ENCODE results near the gene DSCAML1.

The DSCAML1 gene

DNA sequence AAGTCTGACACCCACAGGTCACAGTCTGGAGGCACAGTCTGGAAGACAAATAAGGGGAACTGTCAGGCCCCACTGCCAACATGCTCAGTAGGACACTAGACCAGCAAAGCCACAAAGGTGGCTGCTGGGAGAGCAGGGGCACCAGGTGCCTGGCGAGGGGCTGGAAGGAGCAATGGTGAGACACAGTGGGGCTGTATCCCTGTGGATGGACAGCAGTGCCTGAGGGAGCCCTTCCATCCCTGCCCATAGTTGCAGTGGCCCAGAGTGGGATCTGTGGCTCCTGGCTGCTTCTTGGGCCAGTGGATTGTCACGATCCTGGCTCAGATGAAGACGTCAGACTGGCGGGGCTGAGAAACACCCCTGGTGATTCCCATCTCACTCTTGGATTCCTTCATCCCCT, 154.6 kb downstream of the DSCAML1 start:
- no peak for DNase-seq (ENCODE audit: low read depth)
- TF ChIP-seq, protein P1, sequence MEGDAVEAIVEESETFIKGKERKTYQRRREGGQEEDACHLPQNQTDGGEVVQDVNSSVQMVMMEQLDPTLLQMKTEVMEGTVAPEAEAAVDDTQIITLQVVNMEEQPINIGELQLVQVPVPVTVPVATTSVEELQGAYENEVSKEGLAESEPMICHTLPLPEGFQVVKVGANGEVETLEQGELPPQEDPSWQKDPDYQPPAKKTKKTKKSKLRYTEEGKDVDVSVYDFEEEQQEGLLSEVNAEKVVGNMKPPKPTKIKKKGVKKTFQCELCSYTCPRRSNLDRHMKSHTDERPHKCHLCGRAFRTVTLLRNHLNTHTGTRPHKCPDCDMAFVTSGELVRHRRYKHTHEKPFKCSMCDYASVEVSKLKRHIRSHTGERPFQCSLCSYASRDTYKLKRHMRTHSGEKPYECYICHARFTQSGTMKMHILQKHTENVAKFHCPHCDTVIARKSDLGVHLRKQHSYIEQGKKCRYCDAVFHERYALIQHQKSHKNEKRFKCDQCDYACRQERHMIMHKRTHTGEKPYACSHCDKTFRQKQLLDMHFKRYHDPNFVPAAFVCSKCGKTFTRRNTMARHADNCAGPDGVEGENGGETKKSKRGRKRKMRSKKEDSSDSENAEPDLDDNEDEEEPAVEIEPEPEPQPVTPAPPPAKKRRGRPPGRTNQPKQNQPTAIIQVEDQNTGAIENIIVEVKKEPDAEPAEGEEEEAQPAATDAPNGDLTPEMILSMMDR (IDR thresholded peaks at IDR 0.05; ENCODE audit: control insufficient read depth, insufficient read depth, low read depth, low read length, missing control alignments), result no peak

DNA sequence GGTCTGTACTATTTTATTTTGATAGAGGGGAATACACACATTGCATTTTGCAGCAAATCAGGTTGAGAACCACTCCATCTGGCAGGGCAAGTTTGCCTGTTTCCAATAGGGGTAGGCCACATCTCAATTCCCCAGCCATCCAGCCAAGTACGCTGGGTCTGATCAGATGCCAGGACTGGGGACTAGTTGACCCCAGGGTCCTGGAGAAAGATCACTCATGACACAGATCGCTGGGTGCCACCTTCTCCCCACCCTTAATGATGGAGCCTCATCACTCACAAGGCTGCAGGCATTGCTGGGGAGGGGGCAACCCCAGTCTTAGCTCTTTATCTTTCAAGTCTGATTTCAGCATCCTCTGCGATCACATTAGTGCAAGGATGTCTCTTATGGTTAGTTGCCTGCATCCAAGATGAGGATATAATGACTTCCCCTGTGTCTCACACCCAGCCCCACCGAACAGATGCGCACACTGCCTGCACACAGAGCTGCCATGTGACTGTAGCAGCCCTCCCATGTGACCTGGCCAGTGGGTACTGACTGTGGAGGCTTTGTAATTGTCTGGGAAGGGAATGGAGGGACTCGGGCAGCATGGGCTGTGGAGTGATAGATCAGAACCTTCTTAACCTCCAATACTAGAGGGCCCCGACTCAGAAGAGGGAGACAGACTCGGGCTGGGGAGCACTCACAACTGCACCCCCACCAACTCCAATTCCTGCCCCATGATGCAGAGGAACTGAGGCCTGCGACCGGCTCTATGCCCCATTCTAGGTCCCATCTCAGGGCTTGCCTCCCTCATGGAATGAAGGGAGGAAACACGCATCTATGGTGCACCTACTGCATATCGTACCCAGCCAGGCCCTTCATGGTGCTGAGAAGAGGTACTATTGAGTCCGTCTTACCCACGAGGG, 155.8 kb downstream of the DSCAML1 start:
- TF ChIP-seq, protein P1 (IDR thresholded peaks at IDR 0.05; ENCODE audit: control insufficient read depth, insufficient read depth, low read depth, low read length, missing control alignments), result no peak
- DNase-seq (ENCODE audit: low read depth), result no peak
- no peak overlapping the region for H3K4me3 ChIP-seq (ENCODE audit: control insufficient read depth, low read depth, low read length)

More for the DNA sequence above, 154.6 kb downstream of the DSCAML1 start:
- no peak overlapping the region for H3K4me3 ChIP-seq (ENCODE audit: control insufficient read depth, low read depth, low read length)

DNA sequence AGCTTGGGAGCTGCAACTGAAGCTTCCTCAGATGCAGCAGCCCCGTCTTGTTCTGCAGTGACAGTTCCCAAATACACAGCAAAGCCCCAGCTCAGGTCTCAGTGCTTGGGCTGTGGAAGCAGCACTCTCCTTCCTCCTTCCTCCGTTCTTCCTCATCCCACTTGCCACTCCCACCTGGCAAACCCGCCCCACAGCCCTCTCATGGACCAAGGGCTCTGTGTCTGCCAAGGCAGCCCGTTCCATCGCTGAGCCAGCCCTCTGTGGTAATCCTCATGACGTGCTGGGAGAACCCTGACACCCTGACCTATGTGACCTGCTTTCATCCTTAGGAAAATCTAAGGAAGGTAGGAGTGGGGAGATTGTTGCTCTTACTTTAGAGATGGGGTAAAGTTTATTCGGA, 157.0 kb downstream of the DSCAML1 start:
- TF ChIP-seq, protein P1 (IDR thresholded peaks at IDR 0.05; ENCODE audit: control insufficient read depth, insufficient read depth, low read depth, low read length, missing control alignments), result no peak
- no peak for DNase-seq (ENCODE audit: low read depth)
- H3K4me3 ChIP-seq (ENCODE audit: control insufficient read depth, low read depth, low read length), result no peak overlapping the region

DNA sequence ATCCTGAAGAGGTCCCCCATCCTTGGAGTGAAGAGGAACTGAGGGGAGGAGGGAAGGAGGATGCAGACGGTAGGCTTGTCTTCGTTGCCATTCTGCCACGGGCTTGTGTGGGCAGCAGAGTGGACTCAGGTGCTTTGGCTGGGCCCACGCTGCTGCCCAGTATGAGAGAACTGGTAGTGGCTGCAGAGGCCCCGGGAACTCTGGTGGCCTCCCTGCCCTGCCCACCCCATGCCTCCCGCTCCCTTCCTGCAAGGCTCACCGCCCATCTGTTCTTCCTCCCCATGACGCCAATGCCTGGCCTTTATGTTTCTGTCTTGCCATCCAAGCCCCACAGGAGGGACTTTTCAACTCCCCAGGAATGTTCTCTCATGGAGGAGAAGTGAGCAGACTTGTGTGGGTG, 157.4 kb downstream of the DSCAML1 start:
- no peak overlapping the region for H3K4me3 ChIP-seq (ENCODE audit: control insufficient read depth, low read depth, low read length)
- DNase-seq (ENCODE audit: low read depth), result no peak
- TF ChIP-seq, protein P1 (IDR thresholded peaks at IDR 0.05; ENCODE audit: control insufficient read depth, insufficient read depth, low read depth, low read length, missing control alignments), result no peak

DNA sequence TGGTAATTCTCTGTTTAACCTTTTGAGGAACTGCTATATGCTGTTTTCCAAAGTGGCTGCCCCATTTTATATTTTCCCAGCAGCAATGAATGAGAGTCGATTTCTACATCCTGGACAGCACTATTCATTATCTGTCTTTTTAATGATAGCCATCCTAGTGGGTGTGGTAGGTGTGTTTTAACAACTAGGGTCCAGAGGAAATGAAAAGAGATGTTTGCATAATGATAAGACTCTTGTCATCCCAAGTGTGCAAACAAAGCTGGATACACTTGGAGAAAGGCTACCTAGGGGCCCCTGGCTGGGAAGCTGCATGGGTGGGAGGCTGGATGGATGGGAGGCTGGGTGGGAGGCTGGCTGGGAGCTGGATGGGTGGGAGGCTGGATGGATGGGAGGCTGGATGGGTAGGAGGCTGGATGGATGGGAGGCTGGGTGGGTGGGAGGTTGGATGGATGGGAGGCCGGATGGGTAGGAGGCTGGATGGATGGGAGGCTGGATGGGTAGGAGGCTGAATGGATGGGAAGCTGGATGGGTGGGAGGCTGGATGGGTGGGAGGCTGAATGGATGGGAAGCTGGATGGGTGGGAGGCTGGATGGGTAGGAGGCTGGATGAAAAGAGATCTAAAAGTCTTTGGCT, 158.0 kb downstream of the DSCAML1 start:
- H3K4me3 ChIP-seq (ENCODE audit: control insufficient read depth, low read depth, low read length), result no peak overlapping the region
- TF ChIP-seq, protein P1 (IDR thresholded peaks at IDR 0.05; ENCODE audit: control insufficient read depth, insufficient read depth, low read depth, low read length, missing control alignments), result no peak
- no peak for DNase-seq (ENCODE audit: low read depth)

DNA sequence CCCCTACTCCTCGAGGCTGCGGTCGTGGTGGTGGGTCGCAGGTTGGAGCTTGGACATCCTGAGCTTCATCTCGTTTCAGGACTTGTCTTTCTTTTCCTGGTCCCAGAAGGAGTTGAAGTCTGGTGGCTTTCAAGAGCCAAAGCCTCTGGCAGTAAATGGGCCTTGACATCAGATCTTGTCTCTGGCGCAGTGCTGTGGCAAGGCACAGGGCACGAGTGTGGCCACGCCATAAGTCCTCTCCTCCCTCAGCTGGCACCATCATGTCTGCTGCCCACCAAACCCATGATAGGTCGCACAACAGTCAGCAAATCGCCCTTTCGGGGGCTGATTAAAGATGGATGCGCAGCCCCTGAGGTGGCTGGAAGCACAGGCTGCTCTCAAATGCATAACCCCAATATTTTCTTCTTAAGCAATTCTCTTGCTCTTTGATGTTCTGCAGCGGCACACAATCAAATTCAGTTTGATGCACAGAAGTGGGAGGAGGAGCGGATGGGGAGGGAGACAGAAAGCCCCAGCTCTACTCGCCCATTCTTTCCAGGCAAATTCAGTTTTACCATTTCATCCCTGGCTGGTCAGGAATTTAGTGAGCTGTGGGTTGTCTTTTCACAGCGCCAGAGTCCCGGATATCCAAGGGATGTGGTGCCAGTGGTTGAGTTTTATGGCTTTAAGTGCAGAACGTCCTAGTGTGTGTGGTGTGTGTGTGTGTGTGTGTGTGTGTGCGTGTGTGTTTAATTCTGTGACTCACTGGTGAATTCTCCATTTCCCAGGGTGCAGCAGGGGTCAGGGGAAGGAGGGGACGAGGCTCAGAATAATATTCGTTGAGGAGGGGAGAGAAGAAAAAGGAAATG, 162.0 kb downstream of the DSCAML1 start:
- no peak for DNase-seq (ENCODE audit: low read depth)
- TF ChIP-seq, protein P1 (IDR thresholded peaks at IDR 0.05; ENCODE audit: control insufficient read depth, insufficient read depth, low read depth, low read length, missing control alignments), result no peak
- H3K4me3 ChIP-seq (ENCODE audit: control insufficient read depth, low read depth, low read length), result no peak overlapping the region

Data from AG09309 (cell line).